ENCODE measurements around the gene HCK.

HCK gene

DNA sequence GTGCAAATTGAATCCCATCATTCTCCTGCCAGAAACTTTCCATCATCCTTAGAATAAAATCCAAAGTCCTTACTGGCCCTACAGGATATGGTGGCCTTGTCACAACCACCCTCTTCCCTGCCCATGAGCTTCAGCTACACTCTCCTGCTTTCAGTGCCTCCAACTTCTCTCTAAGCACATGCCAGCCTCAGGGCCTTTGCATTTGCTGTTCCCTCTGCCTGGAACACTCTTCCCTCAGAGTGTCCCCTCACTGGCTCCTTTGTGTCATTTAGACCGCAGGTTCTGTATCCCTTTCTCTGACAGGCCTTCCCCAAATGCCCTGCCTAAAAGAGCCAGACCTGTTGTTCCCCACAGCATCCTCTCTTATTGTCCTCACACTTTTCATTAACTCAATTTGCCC is 18.2 kb downstream of the HCK start:
- CTCF ChIA-PET = no interaction called here

DNA sequence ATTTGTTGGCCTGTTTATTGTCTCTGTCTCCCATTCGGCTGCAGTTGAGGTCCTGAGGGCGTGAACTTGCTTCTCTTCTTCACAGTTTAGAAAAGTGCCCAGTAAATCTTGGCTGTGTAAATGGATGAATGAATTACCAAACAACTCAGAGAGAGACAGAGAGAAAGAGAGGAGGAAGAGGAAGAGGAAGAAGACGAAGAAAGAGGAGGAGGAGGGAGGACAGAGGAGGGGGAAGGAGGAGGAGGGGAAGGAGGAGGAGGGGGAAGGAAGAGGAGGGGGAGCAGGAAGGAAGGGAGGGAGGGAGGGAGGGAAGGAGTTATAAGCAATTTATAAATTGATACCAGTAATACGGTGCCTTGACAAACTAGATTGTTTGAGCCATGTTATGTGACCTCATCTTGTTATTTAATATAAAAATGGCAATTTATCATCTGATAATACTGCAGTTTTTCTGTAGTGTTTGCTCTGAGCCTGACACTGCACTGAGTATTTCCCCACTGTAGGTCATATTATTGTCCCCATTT is 18.7 kb downstream of the HCK start:
- ChIA-PET CTCF (no interaction called here), POLR2A (no interaction called here)
- Histone ChIP-seq H3K9me3 (ENCODE audit: control insufficient read depth, insufficient read depth, low read depth, low read length) (no peaks in the 10 kb centered on the region), H3K4me1 (ENCODE audit: control insufficient read depth, insufficient read depth, low read length) (no peaks in the 10 kb centered on the region), H3K4me3 (ENCODE audit: low read depth, low read length) (no peak overlapping the region), H3K36me3 (ENCODE audit: control insufficient read depth in 2 of 2, insufficient read depth in 1 of 2, low read length in 2 of 2) (no peaks in the 10 kb centered on the region), H3K27ac (ENCODE audit: extremely low read depth, low read depth, low read length) (no peak overlapping the region)
- no peak for TF ChIP-seq ZNF2 (tag by site-specific recombination; IDR thresholded peaks at IDR 0.05)
- TF ChIP-seq, protein P1, sequence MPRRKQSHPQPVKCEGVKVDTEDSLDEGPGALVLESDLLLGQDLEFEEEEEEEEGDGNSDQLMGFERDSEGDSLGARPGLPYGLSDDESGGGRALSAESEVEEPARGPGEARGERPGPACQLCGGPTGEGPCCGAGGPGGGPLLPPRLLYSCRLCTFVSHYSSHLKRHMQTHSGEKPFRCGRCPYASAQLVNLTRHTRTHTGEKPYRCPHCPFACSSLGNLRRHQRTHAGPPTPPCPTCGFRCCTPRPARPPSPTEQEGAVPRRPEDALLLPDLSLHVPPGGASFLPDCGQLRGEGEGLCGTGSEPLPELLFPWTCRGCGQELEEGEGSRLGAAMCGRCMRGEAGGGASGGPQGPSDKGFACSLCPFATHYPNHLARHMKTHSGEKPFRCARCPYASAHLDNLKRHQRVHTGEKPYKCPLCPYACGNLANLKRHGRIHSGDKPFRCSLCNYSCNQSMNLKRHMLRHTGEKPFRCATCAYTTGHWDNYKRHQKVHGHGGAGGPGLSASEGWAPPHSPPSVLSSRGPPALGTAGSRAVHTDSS (tag by site-specific recombination; IDR thresholded peaks at IDR 0.05) = peak; percentile 70

More for the DNA sequence above, 18.2 kb downstream of the HCK start:
- Histone ChIP-seq H3K4me3 (ENCODE audit: low read depth, low read length) (no peak overlapping the region), H3K36me3 (ENCODE audit: control insufficient read depth in 2 of 2, insufficient read depth in 1 of 2, low read length in 2 of 2) (no peaks in the 10 kb centered on the region), H3K4me1 (ENCODE audit: control insufficient read depth, insufficient read depth, low read length) (no peaks in the 10 kb centered on the region), H3K27ac (ENCODE audit: extremely low read depth, low read depth, low read length) (no peak overlapping the region), H3K9me3 (ENCODE audit: control insufficient read depth, insufficient read depth, low read depth, low read length) (no peaks in the 10 kb centered on the region)
- no peak for TF ChIP-seq ZNF626 (tag by site-specific recombination; IDR thresholded peaks at IDR 0.05)
- TF ChIP-seq ZNF394 (tag by site-specific recombination; IDR thresholded peaks at IDR 0.05; ENCODE audit: borderline replicate concordance) = no peak
- no peak for TF ChIP-seq ZNF266 (tag by site-specific recombination; IDR thresholded peaks at IDR 0.05; ENCODE audit: low read depth)
- TF ChIP-seq, protein P2, sequence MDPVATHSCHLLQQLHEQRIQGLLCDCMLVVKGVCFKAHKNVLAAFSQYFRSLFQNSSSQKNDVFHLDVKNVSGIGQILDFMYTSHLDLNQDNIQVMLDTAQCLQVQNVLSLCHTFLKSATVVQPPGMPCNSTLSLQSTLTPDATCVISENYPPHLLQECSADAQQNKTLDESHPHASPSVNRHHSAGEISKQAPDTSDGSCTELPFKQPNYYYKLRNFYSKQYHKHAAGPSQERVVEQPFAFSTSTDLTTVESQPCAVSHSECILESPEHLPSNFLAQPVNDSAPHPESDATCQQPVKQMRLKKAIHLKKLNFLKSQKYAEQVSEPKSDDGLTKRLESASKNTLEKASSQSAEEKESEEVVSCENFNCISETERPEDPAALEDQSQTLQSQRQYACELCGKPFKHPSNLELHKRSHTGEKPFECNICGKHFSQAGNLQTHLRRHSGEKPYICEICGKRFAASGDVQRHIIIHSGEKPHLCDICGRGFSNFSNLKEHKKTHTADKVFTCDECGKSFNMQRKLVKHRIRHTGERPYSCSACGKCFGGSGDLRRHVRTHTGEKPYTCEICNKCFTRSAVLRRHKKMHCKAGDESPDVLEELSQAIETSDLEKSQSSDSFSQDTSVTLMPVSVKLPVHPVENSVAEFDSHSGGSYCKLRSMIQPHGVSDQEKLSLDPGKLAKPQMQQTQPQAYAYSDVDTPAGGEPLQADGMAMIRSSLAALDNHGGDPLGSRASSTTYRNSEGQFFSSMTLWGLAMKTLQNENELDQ (tag by site-specific recombination; IDR thresholded peaks at IDR 0.05; ENCODE audit: low read depth) = no peak
- TF ChIP-seq ZNF623 (tag by site-specific recombination; IDR thresholded peaks at IDR 0.05) = peak; percentile 65
- TF ChIP-seq, protein P3, sequence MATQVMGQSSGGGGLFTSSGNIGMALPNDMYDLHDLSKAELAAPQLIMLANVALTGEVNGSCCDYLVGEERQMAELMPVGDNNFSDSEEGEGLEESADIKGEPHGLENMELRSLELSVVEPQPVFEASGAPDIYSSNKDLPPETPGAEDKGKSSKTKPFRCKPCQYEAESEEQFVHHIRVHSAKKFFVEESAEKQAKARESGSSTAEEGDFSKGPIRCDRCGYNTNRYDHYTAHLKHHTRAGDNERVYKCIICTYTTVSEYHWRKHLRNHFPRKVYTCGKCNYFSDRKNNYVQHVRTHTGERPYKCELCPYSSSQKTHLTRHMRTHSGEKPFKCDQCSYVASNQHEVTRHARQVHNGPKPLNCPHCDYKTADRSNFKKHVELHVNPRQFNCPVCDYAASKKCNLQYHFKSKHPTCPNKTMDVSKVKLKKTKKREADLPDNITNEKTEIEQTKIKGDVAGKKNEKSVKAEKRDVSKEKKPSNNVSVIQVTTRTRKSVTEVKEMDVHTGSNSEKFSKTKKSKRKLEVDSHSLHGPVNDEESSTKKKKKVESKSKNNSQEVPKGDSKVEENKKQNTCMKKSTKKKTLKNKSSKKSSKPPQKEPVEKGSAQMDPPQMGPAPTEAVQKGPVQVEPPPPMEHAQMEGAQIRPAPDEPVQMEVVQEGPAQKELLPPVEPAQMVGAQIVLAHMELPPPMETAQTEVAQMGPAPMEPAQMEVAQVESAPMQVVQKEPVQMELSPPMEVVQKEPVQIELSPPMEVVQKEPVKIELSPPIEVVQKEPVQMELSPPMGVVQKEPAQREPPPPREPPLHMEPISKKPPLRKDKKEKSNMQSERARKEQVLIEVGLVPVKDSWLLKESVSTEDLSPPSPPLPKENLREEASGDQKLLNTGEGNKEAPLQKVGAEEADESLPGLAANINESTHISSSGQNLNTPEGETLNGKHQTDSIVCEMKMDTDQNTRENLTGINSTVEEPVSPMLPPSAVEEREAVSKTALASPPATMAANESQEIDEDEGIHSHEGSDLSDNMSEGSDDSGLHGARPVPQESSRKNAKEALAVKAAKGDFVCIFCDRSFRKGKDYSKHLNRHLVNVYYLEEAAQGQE (tag by site-specific recombination; IDR thresholded peaks at IDR 0.05) = no peak
- TF ChIP-seq ZNF248 (tag by site-specific recombination; IDR thresholded peaks at IDR 0.05) = no peak
- TF ChIP-seq SALL2 (tag by site-specific recombination; IDR thresholded peaks at IDR 0.05; ENCODE audit: borderline replicate concordance) = no peak
- POLR2A ChIA-PET = no interaction called here

DNA sequence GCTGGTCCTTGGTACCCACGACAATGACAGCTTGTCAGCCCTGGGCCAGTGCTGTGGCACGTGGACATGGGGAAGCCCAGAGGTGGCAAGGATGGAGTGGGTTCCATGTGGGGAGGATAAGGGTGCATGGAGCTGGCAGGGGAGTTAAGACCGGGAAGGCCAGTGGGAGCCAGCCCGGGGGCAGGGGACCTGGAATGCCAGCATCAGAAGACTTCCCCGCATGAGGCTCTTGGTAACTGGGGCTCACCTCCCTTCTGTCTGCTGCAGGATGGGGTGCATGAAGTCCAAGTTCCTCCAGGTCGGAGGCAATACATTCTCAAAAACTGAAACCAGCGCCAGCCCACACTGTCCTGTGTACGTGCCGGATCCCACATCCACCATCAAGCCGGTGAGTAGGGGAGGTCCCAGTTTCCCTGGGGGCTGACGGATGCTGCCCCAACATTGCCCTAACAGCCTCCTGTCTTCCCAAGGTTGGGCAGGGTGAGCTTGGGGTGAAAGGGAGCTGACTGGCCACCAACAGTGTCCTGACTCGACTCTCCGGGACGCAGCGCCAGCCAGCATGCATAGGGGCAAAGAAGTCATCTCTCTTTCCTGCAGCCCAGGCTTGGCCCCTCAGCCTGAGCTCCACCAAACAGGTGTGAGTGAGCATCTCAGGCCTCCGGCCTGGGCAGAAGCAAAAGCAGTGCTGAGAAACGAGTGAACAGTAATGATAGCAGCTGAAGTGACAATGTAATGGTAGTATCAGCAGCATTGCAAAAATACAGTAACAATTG is 19.5 kb downstream of the HCK start:
- no peak overlapping the region for H3K4me3 ChIP-seq (ENCODE audit: low read depth, low read length)
- no peaks in the 10 kb centered on the region for H3K36me3 ChIP-seq (ENCODE audit: control insufficient read depth in 2 of 2, insufficient read depth in 1 of 2, low read length in 2 of 2)
- no peak overlapping the region for H3K27ac ChIP-seq (ENCODE audit: extremely low read depth, low read depth, low read length)
- CTCF ChIA-PET = interaction anchor here (0.8 kb wide), 1 partner anchor 20 kb away, joined by 3 read pairs; no protein-coding TSS in a partner anchor
- POLR2A ChIA-PET = no interaction called here
- H3K4me1 ChIP-seq (ENCODE audit: control insufficient read depth, insufficient read depth, low read length) = no peaks in the 10 kb centered on the region
- H3K9me3 ChIP-seq (ENCODE audit: control insufficient read depth, insufficient read depth, low read depth, low read length) = no peaks in the 10 kb centered on the region
- TF ChIP-seq, protein P4, sequence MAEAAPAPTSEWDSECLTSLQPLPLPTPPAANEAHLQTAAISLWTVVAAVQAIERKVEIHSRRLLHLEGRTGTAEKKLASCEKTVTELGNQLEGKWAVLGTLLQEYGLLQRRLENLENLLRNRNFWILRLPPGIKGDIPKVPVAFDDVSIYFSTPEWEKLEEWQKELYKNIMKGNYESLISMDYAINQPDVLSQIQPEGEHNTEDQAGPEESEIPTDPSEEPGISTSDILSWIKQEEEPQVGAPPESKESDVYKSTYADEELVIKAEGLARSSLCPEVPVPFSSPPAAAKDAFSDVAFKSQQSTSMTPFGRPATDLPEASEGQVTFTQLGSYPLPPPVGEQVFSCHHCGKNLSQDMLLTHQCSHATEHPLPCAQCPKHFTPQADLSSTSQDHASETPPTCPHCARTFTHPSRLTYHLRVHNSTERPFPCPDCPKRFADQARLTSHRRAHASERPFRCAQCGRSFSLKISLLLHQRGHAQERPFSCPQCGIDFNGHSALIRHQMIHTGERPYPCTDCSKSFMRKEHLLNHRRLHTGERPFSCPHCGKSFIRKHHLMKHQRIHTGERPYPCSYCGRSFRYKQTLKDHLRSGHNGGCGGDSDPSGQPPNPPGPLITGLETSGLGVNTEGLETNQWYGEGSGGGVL (tag by site-specific recombination; IDR thresholded peaks at IDR 0.05) = no peak
- TF ChIP-seq, protein P5, sequence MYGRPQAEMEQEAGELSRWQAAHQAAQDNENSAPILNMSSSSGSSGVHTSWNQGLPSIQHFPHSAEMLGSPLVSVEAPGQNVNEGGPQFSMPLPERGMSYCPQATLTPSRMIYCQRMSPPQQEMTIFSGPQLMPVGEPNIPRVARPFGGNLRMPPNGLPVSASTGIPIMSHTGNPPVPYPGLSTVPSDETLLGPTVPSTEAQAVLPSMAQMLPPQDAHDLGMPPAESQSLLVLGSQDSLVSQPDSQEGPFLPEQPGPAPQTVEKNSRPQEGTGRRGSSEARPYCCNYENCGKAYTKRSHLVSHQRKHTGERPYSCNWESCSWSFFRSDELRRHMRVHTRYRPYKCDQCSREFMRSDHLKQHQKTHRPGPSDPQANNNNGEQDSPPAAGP (tag by site-specific recombination; IDR thresholded peaks at IDR 0.05) = no peak
- TF ChIP-seq ZNF169 (tag by site-specific recombination; IDR thresholded peaks at IDR 0.05) (no peak), ZNF555 (tag by site-specific recombination; conservative IDR thresholded peaks at IDR 0.05) (no peak), ZNF544 (tag by site-specific recombination; IDR thresholded peaks at IDR 0.05) (no peak)
- TF ChIP-seq, protein P6, sequence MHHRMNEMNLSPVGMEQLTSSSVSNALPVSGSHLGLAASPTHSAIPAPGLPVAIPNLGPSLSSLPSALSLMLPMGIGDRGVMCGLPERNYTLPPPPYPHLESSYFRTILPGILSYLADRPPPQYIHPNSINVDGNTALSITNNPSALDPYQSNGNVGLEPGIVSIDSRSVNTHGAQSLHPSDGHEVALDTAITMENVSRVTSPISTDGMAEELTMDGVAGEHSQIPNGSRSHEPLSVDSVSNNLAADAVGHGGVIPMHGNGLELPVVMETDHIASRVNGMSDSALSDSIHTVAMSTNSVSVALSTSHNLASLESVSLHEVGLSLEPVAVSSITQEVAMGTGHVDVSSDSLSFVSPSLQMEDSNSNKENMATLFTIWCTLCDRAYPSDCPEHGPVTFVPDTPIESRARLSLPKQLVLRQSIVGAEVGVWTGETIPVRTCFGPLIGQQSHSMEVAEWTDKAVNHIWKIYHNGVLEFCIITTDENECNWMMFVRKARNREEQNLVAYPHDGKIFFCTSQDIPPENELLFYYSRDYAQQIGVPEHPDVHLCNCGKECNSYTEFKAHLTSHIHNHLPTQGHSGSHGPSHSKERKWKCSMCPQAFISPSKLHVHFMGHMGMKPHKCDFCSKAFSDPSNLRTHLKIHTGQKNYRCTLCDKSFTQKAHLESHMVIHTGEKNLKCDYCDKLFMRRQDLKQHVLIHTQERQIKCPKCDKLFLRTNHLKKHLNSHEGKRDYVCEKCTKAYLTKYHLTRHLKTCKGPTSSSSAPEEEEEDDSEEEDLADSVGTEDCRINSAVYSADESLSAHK (tag by site-specific recombination; IDR thresholded peaks at IDR 0.05) = no peak

All from HEK293 (cell line).